BLaER1 treated with 17β-estradiol and CSF1 and Interleukin-3, amounts not matched to agents 10 nM and 100 nM (cell line): ENCODE measurements around the gene TWF2.

Source experiments
- H3K27ac ChIP-seq, 11 experiments: shearing (Covaris generic); formaldehyde crosslinking; 2 replicates each; pipeline ENCODE4 v1.8.1; 2022
- H3K27me3 ChIP-seq, 11 experiments: shearing (Covaris generic); formaldehyde crosslinking; 2 replicates each; pipeline ENCODE4 v1.8.1; 2022
- H3K36me3 ChIP-seq, 11 experiments: shearing (Covaris generic); formaldehyde crosslinking; 2 replicates each; pipeline ENCODE4 v1.8.1; 2022
- H3K4me1 ChIP-seq, 10 experiments: shearing (Covaris generic); formaldehyde crosslinking; 2 replicates each; pipeline ENCODE4 v1.8.1; 2022
- H3K4me2 ChIP-seq, 11 experiments: shearing (Covaris generic); formaldehyde crosslinking; 2 replicates each; pipeline ENCODE4 v1.8.1; 2022
- H3K4me3 ChIP-seq, 10 experiments: shearing (Covaris generic); formaldehyde crosslinking; 2 replicates each; pipeline ENCODE4 v1.8.1; 2022
- H3K9ac ChIP-seq, 11 experiments: shearing (Covaris generic); formaldehyde crosslinking; 2 replicates each; pipeline ENCODE4 v1.8.1; 2022
- H3K9me3 ChIP-seq, 11 experiments: shearing (Covaris generic); formaldehyde crosslinking; replicated peaks in 1 of 11; 2 replicates each; pipeline ENCODE4 v1.8.1; 2022
- H4K20me1 ChIP-seq, 11 experiments: shearing (Covaris generic); formaldehyde crosslinking; 2 replicates each; pipeline ENCODE4 v1.8.1; 2022
- Cebpa-rat ChIP-seq, 11 experiments: shearing (Covaris generic); IDR thresholded peaks; 2 replicates each; pipeline ENCODE4 v1.8.1; 2022

TWF2 gene

GRCh38 chr3:52253314-52254304 is 14.7 kb upstream of the TWF2 start:
- Histone ChIP-seq H4K20me1 (peaks cover 19 to 72% (median 56%) of the 10 kb centered on the region in 11 experiments; a peak in 21 of 22 replicates), H3K4me2 (peak overlapping the region; percentile 70 to 95 (median 85)), H3K36me3 (peaks cover 79 to 95% (median 92%) of the 10 kb centered on the region in 11 experiments), H3K27ac (peak overlapping the region; percentile 69 to 83 (median 79)), H3K4me1 (peaks cover 51 to 99% (median 71%) of the 10 kb centered on the region in 10 experiments), H3K9me3 (no peaks in the 10 kb centered on the region), H3K9ac (peak overlapping the region; percentile 51 to 78 (median 68); a peak in 21 of 22 replicates), H3K27me3 (no peaks in the 10 kb centered on the region), H3K4me3 (peak overlapping the region in 8 of 10 experiments; percentile 7 to 41 (median 27); a peak in 10 of 20 replicates)
- TF ChIP-seq Cebpa-rat (IDR thresholded peaks at IDR 0.05) = 0 out of 22 replicates have a peak, but pooled peaks of 1 of the 11 experiments have one; percentile 21

GRCh38 chr3:52250122-52250521 is 11.2 kb upstream of the TWF2 start:
- no peak for TF ChIP-seq Cebpa-rat (IDR thresholded peaks at IDR 0.05)
- peaks cover 54 to 68% (median 65%) of the 10 kb centered on the region in 11 experiments for H3K36me3 ChIP-seq
- peak overlapping the region in 5 of 11 experiments; percentile 8 to 44 (median 17); a peak in 5 of 22 replicates for H3K27ac ChIP-seq

GRCh38 chr3:52249683-52250082 is 10.7 kb upstream of the TWF2 start:
- H4K20me1 ChIP-seq = peaks cover 0 to 38% (median 22%) of the 10 kb centered on the region in 11 experiments; a peak in 19 of 22 replicates
- peak overlapping the region in 2 of 11 experiments; percentile 29 to 50; a peak in 2 of 22 replicates for H3K4me2 ChIP-seq
- TF ChIP-seq Cebpa-rat (IDR thresholded peaks at IDR 0.05) = no peak
- H3K9ac ChIP-seq = peak overlapping the region in 1 of 11 experiments; percentile 51; a peak in 1 of 22 replicates
- peaks cover 52 to 64% (median 60%) of the 10 kb centered on the region in 11 experiments; a peak in 21 of 22 replicates for H3K36me3 ChIP-seq
- H3K4me3 ChIP-seq = no peak overlapping the region
- peaks cover 0 to 5% (median 0%) of the 10 kb centered on the region in 11 experiments; a peak in 1 of 22 replicates for H3K9me3 ChIP-seq
- peaks cover 63 to 99% (median 82%) of the 10 kb centered on the region in 10 experiments for H3K4me1 ChIP-seq
- H3K27ac ChIP-seq = peak overlapping the region in 2 of 11 experiments; percentile 17 to 44; a peak in 2 of 22 replicates
- no peaks in the 10 kb centered on the region for H3K27me3 ChIP-seq

More at GRCh38 chr3:52250122-52250521, 11.2 kb upstream of the TWF2 start:
- H3K27me3 ChIP-seq = no peaks in the 10 kb centered on the region
- peak overlapping the region in 2 of 11 experiments; percentile 29 to 50; a peak in 3 of 22 replicates for H3K4me2 ChIP-seq
- H4K20me1 ChIP-seq = peaks cover 0 to 43% (median 26%) of the 10 kb centered on the region in 11 experiments; a peak in 20 of 22 replicates
- H3K4me1 ChIP-seq = peaks cover 63 to 99% (median 82%) of the 10 kb centered on the region in 10 experiments
- H3K4me3 ChIP-seq = no peak overlapping the region
- peaks cover 0 to 1% (median 0%) of the 10 kb centered on the region in 11 experiments; a peak in 1 of 22 replicates for H3K9me3 ChIP-seq
- H3K9ac ChIP-seq = peak overlapping the region in 1 of 11 experiments; percentile 51; a peak in 1 of 22 replicates

GRCh38 chr3:52248816-52249547 is 10.0 kb upstream of the TWF2 start:
- Histone ChIP-seq H3K4me1 (peaks cover 63 to 99% (median 82%) of the 10 kb centered on the region in 10 experiments), H3K36me3 (peaks cover 45 to 57% (median 53%) of the 10 kb centered on the region in 11 experiments; a peak in 21 of 22 replicates), H4K20me1 (peaks cover 0 to 31% (median 15%) of the 10 kb centered on the region in 11 experiments; a peak in 19 of 22 replicates), H3K27me3 (no peaks in the 10 kb centered on the region), H3K27ac (peak overlapping the region in 4 of 11 experiments; percentile 8 to 38 (median 34); a peak in 6 of 22 replicates), H3K9me3 (peaks cover 0 to 5% (median 0%) of the 10 kb centered on the region in 11 experiments; a peak in 1 of 22 replicates), H3K4me2 (peak overlapping the region in 3 of 11 experiments; percentile 88 to 99 (median 96); a peak in 5 of 22 replicates), H3K4me3 (no peak overlapping the region; a peak in 1 of 20 replicates), H3K9ac (0 out of 22 replicates have a peak overlapping the region, but pooled peaks of 1 of the 11 experiments have one; percentile 12)
- TF ChIP-seq Cebpa-rat (IDR thresholded peaks at IDR 0.05) = no peak

- Histone ChIP-seq H3K4me2 (peak overlapping the region in 5 of 11 experiments; percentile 87 to 99 (median 94); a peak in 9 of 22 replicates), H3K27ac (peak overlapping the region in 6 of 11 experiments; percentile 8 to 87 (median 34); a peak in 8 of 22 replicates), H4K20me1 (peaks cover 0 to 25% (median 10%) of the 10 kb centered on the region in 11 experiments; a peak in 10 of 22 replicates)
These were observed 9.2 kb upstream of the TWF2 start for GRCh38 chr3:52248165-52248541.

GRCh38 chr3:52247409-52248164 is 8.6 kb upstream of the TWF2 start:
- no peaks in the 10 kb centered on the region for H3K27me3 ChIP-seq
- H4K20me1 ChIP-seq = peaks cover 0 to 25% (median 10%) of the 10 kb centered on the region in 11 experiments; a peak in 10 of 22 replicates
- H3K9ac ChIP-seq = peak overlapping the region in 3 of 11 experiments; percentile 12 to 83 (median 35); a peak in 2 of 22 replicates
- H3K4me3 ChIP-seq = peak overlapping the region in 4 of 10 experiments; percentile 56 to 66 (median 62); a peak in 8 of 20 replicates
- H3K4me1 ChIP-seq = peaks cover 58 to 100% (median 81%) of the 10 kb centered on the region in 10 experiments
- peaks cover 0 to 5% (median 0%) of the 10 kb centered on the region in 11 experiments; a peak in 2 of 22 replicates for H3K9me3 ChIP-seq
- peak overlapping the region in 8 of 11 experiments; percentile 24 to 92 (median 86); a peak in 9 of 22 replicates for H3K27ac ChIP-seq
- TF ChIP-seq Cebpa-rat (IDR thresholded peaks at IDR 0.05) = no peak
- peaks cover 37 to 49% (median 48%) of the 10 kb centered on the region in 11 experiments; a peak in 21 of 22 replicates for H3K36me3 ChIP-seq
- H3K4me2 ChIP-seq = peak overlapping the region in 10 of 11 experiments; percentile 4 to 99 (median 95); a peak in 15 of 22 replicates

More at GRCh38 chr3:52248165-52248541, 9.2 kb upstream of the TWF2 start:
- peaks cover 0 to 5% (median 0%) of the 10 kb centered on the region in 11 experiments; a peak in 2 of 22 replicates for H3K9me3 ChIP-seq
- H3K27me3 ChIP-seq = no peaks in the 10 kb centered on the region
- peaks cover 63 to 100% (median 83%) of the 10 kb centered on the region in 10 experiments for H3K4me1 ChIP-seq
- peak overlapping the region in 3 of 10 experiments; percentile 56 to 66 (median 63); a peak in 3 of 20 replicates for H3K4me3 ChIP-seq
- TF ChIP-seq Cebpa-rat (IDR thresholded peaks at IDR 0.05) = no peak
- peak overlapping the region in 2 of 11 experiments; percentile 12 to 33; a peak in 1 of 22 replicates for H3K9ac ChIP-seq
- H3K36me3 ChIP-seq = peaks cover 41 to 54% (median 52%) of the 10 kb centered on the region in 11 experiments; a peak in 21 of 22 replicates
